DND-41 (cell line): ENCODE data around the gene WDR89.

Experiments
- EZH2 ChIP-seq: IDR thresholded peaks from 3 replicates; pipeline ENCODE4 v1.6.1; 2012; ENCODE audit warnings: borderline replicate concordance, low read depth, mild to moderate bottlenecking, moderate library complexity, low read length, inconsistent platforms; ENCODE audit not compliant: severe bottlenecking
- TF ChIP-seq, protein P1 (sequence below): IDR thresholded peaks from 2 replicates; pipeline ENCODE4 v1.5.1; 2012; ENCODE audit warnings: borderline replicate concordance, low read length, moderate library complexity, mild to moderate bottlenecking; ENCODE audit not compliant: poor library complexity, severe bottlenecking; ENCODE audit errors: extremely low read depth

- TF ChIP-seq, protein P1, sequence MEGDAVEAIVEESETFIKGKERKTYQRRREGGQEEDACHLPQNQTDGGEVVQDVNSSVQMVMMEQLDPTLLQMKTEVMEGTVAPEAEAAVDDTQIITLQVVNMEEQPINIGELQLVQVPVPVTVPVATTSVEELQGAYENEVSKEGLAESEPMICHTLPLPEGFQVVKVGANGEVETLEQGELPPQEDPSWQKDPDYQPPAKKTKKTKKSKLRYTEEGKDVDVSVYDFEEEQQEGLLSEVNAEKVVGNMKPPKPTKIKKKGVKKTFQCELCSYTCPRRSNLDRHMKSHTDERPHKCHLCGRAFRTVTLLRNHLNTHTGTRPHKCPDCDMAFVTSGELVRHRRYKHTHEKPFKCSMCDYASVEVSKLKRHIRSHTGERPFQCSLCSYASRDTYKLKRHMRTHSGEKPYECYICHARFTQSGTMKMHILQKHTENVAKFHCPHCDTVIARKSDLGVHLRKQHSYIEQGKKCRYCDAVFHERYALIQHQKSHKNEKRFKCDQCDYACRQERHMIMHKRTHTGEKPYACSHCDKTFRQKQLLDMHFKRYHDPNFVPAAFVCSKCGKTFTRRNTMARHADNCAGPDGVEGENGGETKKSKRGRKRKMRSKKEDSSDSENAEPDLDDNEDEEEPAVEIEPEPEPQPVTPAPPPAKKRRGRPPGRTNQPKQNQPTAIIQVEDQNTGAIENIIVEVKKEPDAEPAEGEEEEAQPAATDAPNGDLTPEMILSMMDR: no peak
- no peak for TF ChIP-seq EZH2
These were observed 63.4 kb downstream of the WDR89 start for GRCh38 chr14:63578300-63578699.
